ENCODE results near the gene TMCO4. TPM values are rescaled to one million over a fixed set of nuclear protein-coding genes. Genes with fewer than 3 reads are reported as not detected.

Gene TMCO4
- total and polyA plus RNA-seq, 7 donors: 16.3 to 25.1 (median 21.9) TPM

- no peak for DNase-seq
- H3K9me3 ChIP-seq: no peaks in the 10 kb centered on the region
- H3K27ac ChIP-seq: no peak overlapping the region
- H3K27me3 ChIP-seq: no peaks in the 10 kb centered on the region
- 92 to 94% methylated on average over 11 of the region's 11 CpGs for WGBS, 2 donors
- H3K4me1 ChIP-seq: no peaks in the 10 kb centered on the region
- H3K4me3 ChIP-seq: no peak overlapping the region
- TF ChIP-seq EP300 (IDR thresholded peaks at IDR 0.05) (no peak), POLR2AphosphoS5 (IDR thresholded peaks at IDR 0.05) (no peak), CTCF (IDR thresholded peaks at IDR 0.05) (no peak), POLR2A (IDR thresholded peaks at IDR 0.05) (no peak)
- peaks cover 0 to 61% (median 24%) of the 10 kb centered on the region in 4 donors for H3K36me3 ChIP-seq
- intact Hi-C loops (cut with DNase I): no loop called here
Measured at GRCh38 chr1:19780267-19780877, 19.3 kb downstream of the TMCO4 start.

GRCh38 chr1:19776933-19777332 lies 22.8 kb downstream of the TMCO4 start:
- intact Hi-C loops (cut with DNase I): no loop called here
- Histone ChIP-seq H3K36me3 (peaks cover 0 to 75% (median 22%) of the 10 kb centered on the region in 4 donors), H3K27ac (no peak overlapping the region), H3K4me1 (no peaks in the 10 kb centered on the region), H3K27me3 (no peaks in the 10 kb centered on the region), H3K4me3 (no peak overlapping the region), H3K9me3 (no peaks in the 10 kb centered on the region)
- DNase-seq: no peak
- TF ChIP-seq POLR2AphosphoS5 (IDR thresholded peaks at IDR 0.05) (no peak), EP300 (IDR thresholded peaks at IDR 0.05) (no peak), CTCF (IDR thresholded peaks at IDR 0.05) (no peak), POLR2A (IDR thresholded peaks at IDR 0.05) (no peak)
- 97% methylated on average over 4 of the region's 4 CpGs for WGBS, 2 donors

- Histone ChIP-seq H3K4me1 (no peaks in the 10 kb centered on the region), H3K36me3 (peaks cover 0 to 77% (median 22%) of the 10 kb centered on the region in 4 donors), H3K9me3 (no peaks in the 10 kb centered on the region), H3K27ac (no peak overlapping the region), H3K27me3 (no peaks in the 10 kb centered on the region), H3K4me3 (no peak overlapping the region)
- no peak for DNase-seq
- TF ChIP-seq CTCF (IDR thresholded peaks at IDR 0.05) (no peak), EP300 (IDR thresholded peaks at IDR 0.05) (no peak), POLR2AphosphoS5 (IDR thresholded peaks at IDR 0.05) (no peak), POLR2A (IDR thresholded peaks at IDR 0.05) (no peak)
- intact Hi-C loops (cut with DNase I): no loop called here
- WGBS, 2 donors: 85 to 91% methylated on average over 5 of the region's 5 CpGs
Measured at GRCh38 chr1:19776287-19776686, 23.4 kb downstream of the TMCO4 start.

GRCh38 chr1:19775831-19776230 lies 23.9 kb downstream of the TMCO4 start:
- TF ChIP-seq CTCF (IDR thresholded peaks at IDR 0.05): no peak
- TF ChIP-seq POLR2A (IDR thresholded peaks at IDR 0.05): no peak
- no peak for TF ChIP-seq EP300 (IDR thresholded peaks at IDR 0.05)
- TF ChIP-seq POLR2AphosphoS5 (IDR thresholded peaks at IDR 0.05): no peak
- Histone ChIP-seq H3K27me3 (no peaks in the 10 kb centered on the region), H3K4me3 (no peak overlapping the region), H3K27ac (no peak overlapping the region), H3K9me3 (no peaks in the 10 kb centered on the region), H3K36me3 (peaks cover 1 to 81% (median 23%) of the 10 kb centered on the region in 4 donors), H3K4me1 (no peaks in the 10 kb centered on the region)
- 96 to 97% methylated on average over 9 of the region's 9 CpGs for WGBS, 2 donors
- DNase-seq: no peak
- intact Hi-C loops (cut with DNase I): no loop called here

GRCh38 chr1:19775317-19775716 lies 24.4 kb downstream of the TMCO4 start:
- TF ChIP-seq POLR2AphosphoS5 (IDR thresholded peaks at IDR 0.05) (no peak), CTCF (IDR thresholded peaks at IDR 0.05) (no peak), EP300 (IDR thresholded peaks at IDR 0.05) (no peak), POLR2A (IDR thresholded peaks at IDR 0.05) (no peak)
- intact Hi-C loops (cut with DNase I): no loop called here
- no peak overlapping the region for H3K4me3 ChIP-seq
- 95 to 96% methylated on average over 6 of the region's 6 CpGs for WGBS, 2 donors
- no peak for DNase-seq
- no peaks in the 10 kb centered on the region for H3K4me1 ChIP-seq
- H3K36me3 ChIP-seq: peaks cover 6 to 81% (median 24%) of the 10 kb centered on the region in 4 donors
- H3K27me3 ChIP-seq: no peaks in the 10 kb centered on the region
- no peaks in the 10 kb centered on the region for H3K9me3 ChIP-seq
- H3K27ac ChIP-seq: no peak overlapping the region

Measured in sigmoid colon (tissue), 7 donors.